ENCODE measurements around the gene KYNU.
"Not testable (repeated sequence)": the region's sequence is repeated elsewhere in the genome, so short reads cannot be mapped to it uniquely, and the experiment has no call there.

GRCh38 chr2:143053437-143053836, 176.0 kb downstream of the KYNU start:
- not testable (repeated sequence) for TF ChIP-seq TAF1, POLR2A, POLR2AphosphoS5 (IDR thresholded peaks at IDR 0.05; ENCODE audit: low read depth, low read length)

Data from GM12891 (cell line).